Right renal cortex interstitium (tissue), 3 donors: ENCODE measurements around the gene RASIP1. TPM values are rescaled to one million over a fixed set of nuclear protein-coding genes. Genes with fewer than 3 reads are reported as not detected.
"Not testable (repeated sequence)": the region's sequence is repeated elsewhere in the genome, so short reads cannot be mapped to it uniquely, and the experiment has no call there.

Experiments used
- DNase-seq, 3 donors: peaks; one replicate each; pipeline ENCODE4 v3.0.0-alpha.2; 2013; ENCODE audit warnings: low read depth in 3 of 3, low spot score in 2 of 3
- polyA plus RNA-seq, 3 donors: library from polyadenylated mRNA; unstranded; fragments of 120-200 nt; gene quantifications; one replicate each; pipeline ENCODE4 v1.2.1, GENCODE V29; 2013; ENCODE audit not compliant: insufficient read length in 3 of 3

The RASIP1 gene
- polyA plus RNA-seq, 3 donors, result 11.5 to 12.2 (median 11.8) TPM

DNA sequence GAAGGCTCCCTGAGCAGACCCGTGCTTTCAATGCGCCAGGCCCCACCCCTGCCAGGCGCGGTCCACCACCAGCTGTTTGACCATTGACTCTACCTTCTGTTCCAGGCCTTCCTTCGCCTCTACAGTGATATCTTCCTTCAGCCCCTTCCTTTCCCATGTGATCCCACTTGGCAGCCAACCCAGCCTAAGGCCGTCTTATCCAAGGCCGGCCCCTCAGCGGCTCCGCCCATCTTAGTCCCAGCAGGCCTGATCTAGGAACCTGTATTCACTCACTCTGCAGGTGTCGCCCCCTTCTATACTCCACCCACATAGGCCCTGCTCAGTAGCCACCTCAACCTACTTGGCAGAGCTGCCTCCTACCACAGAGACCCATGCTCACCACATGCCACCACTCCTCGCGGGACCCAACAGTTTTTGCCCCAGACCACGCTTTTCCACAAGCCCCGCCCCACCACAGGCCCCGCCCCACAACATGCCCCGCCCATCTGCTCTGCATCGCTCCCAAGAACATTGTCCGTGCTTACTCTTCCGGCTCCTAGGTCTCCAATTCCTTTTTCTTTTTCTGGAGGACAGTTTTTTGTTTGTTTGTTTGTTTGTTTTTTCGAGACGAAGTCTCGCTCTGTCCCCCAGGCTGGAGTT, 2.9 kb downstream of the RASIP1 start:
- DNase-seq, result no peak

DNA sequence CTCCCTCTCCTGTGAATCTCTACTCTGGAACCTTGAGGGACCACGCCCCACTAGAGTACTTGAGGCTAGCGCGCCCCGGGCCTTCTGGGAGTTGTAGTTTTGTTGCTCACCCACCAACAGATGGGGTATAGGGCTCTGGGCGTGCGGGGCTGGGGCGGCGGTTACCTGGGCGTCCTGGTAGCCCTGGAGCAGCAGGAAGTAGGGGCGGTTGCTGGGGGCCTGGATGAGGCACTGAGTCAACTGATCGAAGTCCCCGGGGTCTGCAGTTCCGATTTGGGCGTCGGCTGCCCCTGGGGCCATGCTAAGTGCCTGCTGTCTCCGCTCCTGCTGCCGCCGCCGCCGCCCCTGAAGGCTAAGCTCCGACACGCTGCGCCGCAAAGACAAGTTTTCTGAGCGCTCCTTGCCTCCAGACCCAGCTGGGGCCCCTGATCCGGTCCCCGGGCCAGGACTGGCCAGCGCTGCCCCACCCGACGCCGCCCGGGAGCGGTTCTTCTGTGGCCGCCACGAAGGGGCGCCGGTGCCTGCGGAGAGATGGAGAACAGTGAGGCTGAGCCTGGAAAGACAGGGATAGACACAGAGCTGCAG, 5.3 kb downstream of the RASIP1 start:
- DNase-seq, result no peak

DNA sequence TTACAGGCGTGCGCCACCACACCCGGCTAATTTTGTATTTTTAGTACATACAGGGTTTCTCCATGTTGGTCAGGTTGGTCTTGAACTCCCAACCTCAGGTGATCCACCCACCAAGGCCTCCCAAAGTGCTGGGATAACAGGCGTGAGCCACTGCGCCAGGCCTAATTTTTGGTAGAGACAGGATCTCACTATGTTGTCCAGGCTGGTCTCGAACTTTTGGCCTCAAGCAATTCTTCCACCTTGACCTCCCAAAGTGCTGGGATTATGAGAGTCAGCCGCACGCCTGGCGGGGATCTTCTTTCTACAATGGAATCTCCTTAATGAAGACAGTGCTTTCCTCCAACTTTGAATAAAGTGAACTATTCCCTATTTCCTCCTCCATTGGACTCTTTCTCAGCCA, 5.8 kb downstream of the RASIP1 start:
- no peak for DNase-seq

DNA sequence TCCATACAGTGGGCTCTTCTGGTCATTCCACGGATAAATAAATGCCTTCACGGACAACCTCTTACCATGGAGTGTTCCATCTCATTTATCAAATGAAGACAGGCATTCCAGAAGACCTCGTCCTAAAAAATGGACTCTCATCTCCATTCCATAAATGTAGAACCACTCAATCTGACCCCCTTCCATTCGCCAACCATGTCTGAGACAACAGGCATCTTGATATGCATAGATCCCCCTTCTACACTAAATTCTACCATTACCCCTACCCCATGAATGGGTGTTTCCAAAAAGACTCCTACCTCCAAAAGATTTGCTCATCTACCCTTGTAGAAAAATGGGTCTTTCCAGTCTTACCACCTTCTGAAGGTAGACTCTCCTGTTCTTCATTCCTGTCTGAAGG, 9.0 kb downstream of the RASIP1 start:
- no peak for DNase-seq

DNA sequence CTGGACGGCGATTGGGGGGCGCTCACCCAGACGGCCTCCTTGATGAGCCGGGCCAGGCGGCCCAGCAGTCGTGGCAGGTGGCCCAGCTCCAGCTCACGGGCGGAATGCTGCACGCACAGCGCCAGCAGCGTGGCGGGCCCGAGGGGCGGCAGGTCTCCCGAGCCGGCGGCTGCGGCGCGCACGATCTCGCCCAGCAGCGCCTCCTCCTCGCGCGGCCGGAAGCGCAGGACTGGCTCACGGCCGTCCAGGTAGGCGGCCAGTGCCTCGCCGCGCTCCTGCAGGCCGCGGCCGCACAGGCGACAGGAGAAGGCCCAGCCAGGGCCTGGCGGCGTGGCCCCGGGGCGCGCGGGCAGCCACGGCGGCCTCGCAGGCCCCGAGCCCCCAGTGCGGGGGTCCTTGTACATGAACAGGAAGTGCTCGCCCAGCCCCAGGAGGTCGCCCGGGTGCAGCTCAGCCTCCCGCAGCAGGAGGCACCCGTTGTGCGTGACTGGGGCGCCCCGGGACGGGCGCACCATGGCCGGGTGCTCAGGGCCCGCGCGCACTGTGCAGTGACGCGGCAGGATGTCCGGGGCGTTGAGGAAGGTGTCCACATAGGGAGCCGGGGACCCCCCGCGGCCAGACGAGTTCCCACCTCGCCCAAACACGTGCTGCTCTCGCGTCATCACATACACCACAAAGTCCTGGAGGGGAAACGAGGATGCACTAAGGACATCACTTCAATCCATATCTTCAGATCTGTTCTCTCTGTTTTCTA, 11.3 kb downstream of the RASIP1 start:
- no peak for DNase-seq

DNA sequence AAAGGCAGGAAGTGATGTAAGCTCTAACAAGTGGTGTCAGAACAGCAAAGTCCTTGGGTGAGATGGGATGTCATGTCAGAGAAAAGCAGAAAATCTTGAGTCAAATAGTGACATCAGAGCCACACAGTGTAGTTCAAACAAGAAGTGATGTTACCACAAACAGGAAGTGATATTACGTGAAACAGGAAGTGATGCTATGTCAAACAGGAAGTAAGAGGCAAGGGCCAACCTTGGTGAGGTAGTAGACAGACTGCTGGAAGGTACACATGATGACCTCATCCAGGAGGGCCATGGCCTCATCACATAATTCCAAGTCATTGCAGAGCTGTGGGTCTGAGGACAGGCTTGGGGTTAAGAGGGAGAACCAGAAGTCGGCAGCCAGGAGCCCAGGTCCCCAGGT, 13.9 kb downstream of the RASIP1 start:
- no peak for DNase-seq

DNA sequence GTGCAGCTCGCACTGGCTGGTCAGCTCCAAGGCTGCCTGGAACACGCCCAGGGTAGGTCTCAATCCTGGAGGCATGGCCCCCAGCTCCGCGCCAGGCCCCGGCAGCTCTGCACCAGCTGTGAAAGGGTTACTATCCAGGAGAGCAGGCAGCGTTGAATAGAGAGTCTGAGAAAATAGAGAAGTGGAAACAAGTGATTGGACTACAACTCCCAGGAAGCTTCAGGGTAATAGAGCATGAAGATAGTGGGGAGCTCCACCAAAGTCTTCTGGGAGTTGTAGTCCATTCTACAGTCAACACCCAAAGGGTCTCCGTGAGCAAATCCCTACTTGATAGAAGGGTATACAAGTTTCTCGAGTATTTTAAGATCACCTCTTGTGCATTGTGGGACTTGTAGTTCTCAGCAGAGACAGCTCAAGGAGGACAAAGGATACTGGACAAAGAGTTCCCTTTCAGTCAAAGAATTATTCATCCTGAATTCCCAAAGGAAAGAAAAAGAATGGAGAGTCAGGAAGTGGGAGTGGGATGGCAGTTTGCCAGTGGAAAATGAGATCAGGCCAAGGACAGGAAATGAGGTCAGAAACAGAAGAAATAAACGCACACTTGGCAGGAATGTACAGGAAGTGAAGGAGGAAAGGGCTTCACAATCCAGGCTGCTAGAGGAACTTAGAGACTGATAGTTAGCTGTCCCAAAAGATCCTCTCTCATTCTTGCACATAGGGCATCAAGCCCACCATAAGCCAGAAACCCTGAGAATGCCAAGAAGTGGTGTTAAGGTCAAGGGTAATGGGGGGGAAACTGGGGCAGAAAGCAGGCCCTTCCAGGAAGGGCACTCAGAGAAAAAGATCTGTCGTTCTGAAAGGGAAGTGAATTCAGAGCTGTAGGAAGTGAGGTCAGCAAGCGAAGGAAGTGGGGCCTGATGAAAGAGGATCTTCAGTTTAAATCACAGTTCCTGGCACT, 15.3 kb downstream of the RASIP1 start:
- DNase-seq, result peak in 2 of 3 donors; percentile 85 to 90

DNA sequence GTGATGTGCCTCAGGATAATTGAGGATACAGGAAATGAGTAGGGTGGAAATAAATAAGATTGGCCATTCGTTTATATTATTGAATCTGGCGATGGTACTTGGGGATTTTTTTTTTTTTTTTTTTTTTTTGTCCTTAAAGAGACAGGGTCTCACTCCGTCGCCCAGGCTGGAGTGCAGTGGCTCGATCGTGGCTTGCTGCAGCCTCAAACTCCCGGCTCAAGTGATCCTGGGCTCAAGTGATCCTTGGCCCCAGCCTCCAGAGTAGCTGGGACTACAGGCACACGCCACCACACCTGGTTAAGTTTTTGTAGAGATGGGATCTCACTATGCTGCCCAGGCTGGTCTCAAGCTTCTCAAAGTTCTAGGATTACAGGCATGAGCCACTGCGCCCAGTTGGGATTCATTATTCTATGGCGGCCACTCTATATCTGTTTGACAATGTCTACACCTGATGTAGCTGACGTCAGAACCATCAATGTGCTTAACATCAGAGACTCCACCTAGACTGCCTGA, 18.2 kb downstream of the RASIP1 start:
- DNase-seq, result no peak

DNA sequence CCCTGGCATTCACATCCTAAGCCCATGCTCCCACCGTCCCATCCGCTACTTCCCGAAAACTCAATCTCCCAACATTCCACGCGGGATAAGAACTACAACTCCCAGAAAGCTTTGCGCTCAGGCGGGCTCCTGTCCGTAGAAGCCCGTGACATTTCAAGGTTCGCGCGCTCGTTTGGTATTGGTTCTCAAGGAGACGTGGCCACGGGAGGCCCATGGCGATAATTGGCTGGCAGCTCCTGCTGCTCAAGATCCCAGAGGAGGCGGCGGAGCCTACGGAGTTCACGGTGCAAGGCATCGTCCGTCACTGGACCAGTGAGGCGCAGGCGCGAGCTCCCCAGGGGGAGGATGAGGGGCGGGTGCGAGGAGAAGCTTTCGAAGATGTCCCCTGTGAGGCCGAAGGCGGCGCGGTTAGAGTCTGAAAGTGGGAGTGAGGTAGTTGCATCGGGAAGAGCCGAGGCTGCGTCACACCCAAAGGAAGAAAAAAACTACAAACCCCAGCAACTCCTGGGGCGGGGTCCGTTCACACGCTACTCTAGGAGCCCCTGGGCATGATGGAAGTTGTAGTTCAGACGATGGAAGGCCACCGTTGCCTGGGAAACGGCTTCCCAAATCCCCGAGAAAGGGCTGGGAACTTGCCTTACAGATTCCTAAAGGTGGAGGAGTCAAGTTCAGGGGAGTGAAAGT, 19.7 kb downstream of the RASIP1 start:
- peak; percentile 98 to 99 (median 99) for DNase-seq

DNA sequence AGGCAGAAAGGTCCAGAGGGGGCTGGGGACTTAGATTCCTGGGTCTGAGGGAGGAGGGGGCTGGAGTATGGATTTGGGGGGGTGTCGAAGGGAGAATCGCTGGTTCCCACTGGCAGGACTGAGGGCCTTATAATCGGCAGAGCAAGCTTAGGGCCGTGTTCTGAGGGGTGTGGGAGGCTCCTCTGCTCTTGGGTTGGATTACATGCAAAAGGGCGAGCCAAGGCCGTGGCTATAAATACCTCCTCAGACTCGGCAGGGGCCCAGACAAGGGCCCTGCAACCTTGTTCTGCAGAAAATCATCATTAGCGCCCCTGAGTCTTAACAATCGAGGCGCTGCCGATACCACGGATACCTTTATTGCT, 20.2 kb downstream of the RASIP1 start:
- no peak for DNase-seq

DNA sequence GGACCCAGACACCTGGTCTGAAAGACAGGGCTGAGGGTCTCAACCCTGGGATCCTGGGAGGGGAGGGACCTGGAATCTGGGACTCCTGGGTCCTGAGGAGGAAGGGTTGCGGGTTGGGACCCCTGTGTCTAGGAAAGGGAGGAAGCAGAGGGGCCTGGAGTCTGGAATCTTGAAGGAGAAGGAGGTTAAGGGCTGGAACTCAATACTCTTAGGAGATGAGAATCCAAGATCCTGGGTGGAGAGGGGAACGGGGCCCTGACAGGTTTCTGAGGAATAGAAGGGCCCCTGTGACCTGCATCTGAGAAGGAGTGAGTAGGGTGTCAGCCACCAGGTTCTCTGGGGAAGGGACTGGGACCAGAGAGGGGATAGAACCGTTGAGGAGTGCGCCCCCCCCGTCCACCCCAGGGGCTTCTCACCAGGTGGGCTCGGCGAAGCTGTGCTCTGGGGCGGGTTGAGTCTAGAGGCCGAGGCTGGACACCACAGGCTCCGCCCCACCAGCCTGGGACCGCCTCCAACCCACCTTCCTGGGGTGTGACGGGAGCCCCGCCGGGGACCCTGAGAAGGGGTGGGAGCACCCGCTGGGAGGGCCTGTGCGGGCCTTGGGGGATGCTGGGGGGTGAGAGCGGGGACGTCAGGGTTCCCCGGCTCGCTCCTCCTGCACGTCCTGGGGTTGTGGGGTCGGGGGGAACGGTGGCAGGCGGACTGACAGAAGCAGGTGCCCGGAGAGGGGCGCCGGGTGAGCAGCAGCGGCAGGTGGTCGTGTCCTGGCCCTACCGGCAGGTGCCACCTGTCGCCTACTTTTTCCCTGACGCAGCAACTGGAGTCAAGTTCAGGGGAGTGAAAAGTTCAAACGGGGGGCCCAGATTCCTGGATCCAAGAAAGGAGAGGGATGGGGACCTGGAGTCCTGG, 20.9 kb downstream of the RASIP1 start, which contains the start of gene MAMSTR:
Gene MAMSTR, minus strand, starts transcription at position 463 of the 909 bp plus-strand sequence. CDS start 694 bp downstream, outside the sequence.
- no peak for DNase-seq

DNA sequence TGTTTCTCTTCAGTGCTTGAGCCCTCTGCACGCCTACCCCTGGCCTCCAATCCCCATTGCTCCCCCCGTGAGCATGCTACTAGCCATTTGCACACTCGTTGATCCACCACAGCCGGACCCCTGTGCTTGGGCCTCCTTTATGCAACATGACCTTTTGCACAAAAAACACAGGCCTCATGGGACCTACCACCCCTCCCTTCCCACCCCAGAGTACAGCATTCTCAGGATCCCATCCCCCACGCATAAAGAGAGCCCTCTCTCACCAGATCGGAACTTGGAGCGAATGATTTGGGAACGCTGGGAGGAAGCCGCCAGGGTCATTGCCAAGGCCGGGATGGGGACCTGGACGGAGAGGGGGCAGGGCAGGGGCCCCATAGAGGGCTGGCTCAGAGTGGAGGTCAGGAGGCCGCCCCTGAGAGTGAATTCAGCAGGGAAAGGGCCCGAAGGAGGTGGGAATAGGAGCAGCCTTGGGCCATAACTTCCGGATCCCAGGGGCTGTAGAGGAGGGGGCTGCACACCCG, 21.6 kb downstream of the RASIP1 start:
- no peak for DNase-seq

DNA sequence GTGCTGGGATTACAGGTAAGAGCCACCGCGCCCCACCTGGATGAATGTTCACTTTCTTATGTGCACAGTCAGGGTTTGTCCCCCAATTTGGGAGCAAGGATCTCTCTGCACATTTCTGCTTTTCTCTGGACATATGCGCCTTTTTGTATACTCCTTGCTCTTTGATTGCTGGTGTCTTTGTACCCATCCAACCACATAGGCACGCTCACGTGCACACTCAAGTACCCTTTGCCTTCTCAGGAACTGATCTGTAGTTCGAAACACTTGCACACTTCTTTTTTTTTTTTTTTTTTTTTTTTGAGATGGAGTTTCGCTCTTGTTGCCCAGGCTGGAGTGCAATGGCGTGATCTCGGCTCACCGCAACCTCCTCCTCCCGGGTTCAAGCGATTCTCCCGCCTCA, 22.3 kb downstream of the RASIP1 start:
- not testable (repeated sequence) for DNase-seq

DNA sequence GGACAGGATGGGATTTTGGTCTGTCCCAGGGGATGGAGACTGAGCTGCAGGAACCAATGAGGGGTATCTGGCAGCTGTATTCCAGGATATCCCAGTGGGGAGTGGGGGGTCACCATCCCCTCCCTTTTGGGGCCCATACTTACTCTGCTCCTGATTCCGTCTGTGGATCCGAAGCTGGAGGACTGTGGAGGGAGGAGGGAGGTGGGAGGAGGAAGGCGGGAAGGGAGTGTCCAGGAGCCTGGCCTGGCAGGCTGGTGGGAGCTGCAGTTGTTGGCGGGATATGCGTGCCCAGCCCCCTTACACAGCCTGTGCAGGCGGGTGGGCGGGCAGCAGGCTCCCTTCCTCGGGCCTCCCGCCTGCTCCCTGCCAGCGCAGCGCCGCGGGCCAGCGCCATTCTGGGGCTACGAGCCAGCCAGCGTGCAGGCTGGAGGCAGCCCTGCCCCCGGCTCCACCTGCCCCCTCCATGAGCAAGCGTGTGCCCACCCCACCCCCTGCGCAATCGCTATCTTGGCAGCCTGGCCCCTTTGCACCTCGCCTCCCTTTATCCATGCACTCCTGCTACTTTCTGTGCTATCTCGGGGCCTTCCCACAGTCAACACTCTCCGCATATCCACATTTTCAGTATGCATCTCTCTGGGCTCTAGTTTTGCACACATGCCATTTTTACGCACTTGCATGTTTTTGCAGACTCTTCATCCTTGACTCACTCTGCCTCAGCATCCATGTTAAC, 23.7 kb downstream of the RASIP1 start:
- no peak for DNase-seq

DNA sequence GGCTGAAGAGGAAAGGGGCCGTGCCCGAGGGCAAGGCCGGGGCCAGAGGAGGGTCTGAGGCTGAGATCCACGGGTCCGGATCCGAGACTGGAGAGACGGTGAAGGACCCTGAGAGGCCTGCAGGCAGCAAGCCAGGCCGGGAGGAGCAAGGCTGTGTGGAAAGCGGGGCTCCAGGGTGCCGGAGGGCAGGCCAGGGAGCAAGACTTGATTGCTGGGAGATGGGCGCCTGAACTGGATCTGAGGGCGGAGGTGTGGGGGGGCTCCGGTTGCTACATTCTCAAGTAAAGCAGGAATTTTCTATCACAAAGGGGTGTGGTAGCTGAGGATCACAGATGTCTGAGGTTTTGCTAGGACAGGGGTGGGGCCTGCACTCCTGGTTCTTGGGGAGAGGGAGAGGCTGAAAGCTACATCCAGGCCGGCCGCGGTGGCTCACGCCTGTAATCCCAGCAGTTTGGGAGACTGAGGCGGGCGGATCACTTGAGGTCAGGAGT, 24.7 kb downstream of the RASIP1 start:
- DNase-seq, result no peak

DNA sequence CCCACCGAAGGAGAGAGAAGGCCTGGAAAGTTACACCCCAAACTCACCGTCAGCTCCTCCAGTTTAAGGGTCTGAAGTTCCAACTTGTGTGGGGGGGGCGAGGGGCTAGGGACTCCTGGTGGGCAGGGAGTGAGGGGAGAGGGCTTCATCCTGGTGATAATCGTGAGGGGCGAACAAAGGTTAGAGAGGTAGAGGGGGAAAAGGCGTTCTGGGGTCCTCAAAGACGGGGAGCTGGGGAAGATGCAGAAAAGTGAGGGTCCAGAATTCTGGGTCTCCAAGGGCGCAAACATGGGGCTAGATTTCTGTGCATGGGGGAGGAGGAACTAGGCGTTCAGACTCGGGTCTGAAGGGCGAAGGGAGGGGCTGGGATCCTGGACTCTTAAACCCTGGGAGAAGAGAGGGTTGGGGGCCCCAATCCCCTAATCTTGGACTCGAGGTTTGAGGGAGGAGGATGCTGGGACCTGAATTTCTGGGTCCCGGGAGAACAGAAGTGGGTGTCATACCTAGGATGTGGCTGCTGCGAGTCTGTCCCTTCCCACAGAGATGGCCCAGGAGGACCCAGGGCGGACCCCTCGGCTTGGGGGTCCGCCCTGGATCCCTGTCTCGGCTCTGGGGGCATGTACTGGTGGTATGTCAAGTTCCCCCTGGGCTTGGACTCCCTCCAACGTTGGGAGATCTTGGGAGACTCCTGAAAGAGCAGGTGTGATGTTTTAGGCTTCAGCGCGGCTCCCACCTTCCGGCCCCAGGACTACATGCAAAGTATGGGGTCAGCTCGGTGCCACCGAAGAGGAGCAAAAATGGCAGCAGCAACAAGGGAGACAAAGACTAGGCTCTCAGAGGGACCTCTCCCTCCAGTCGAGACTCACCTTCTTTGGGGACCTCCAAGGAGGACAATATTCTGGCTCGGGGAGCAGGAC, 25.4 kb downstream of the RASIP1 start:
- DNase-seq, result no peak
